Testis (tissue), 2 donors: ENCODE measurements around the gene CDKN1A.

Experiments
- CTCF ChIP-seq, 3 experiments: fragments of 450-650 bp in 2 of 3; fragments of 200-600 bp in 1 of 3; sonication (generic) in 1 of 3; IDR thresholded peaks; one replicate each; pipeline ENCODE4 v1.5.1; 2016 to 2019; ENCODE audit warnings: antibody characterized with exemption in 3 of 3, mild to moderate bottlenecking in 2 of 3, moderate library complexity in 1 of 3
- POLR2A ChIP-seq: fragments of 450-650 bp; IDR thresholded peaks from one replicate; pipeline ENCODE4 v1.6.1; 2017; ENCODE audit warnings: antibody characterized with exemption, mild to moderate bottlenecking, moderate library complexity

GRCh38 chr6:36695414-36695813, 16.9 kb downstream of the CDKN1A start:
- TF ChIP-seq CTCF (IDR thresholded peaks at IDR 0.05) = no peak
- TF ChIP-seq POLR2A = no peak
